Measurements from ENCODE around the gene MAP3K5.

The MAP3K5 gene

GRCh38 chr6:136651982-136652381, 140.3 kb downstream of the MAP3K5 start:
- no peak overlapping the region for H3K4me3 ChIP-seq (ENCODE audit: low read length)
- no peak for DNase-seq (ENCODE audit: low read depth)
- no peak for TF ChIP-seq CTCF (IDR thresholded peaks at IDR 0.05; ENCODE audit: insufficient read depth, low read depth, low read length, missing control alignments)

- no peak for TF ChIP-seq CTCF (IDR thresholded peaks at IDR 0.05; ENCODE audit: insufficient read depth, low read depth, low read length, missing control alignments)
- DNase-seq (ENCODE audit: low read depth): no peak
- H3K4me3 ChIP-seq (ENCODE audit: low read length): no peak overlapping the region
Measured at GRCh38 chr6:136647363-136647852, 144.9 kb downstream of the MAP3K5 start.

GRCh38 chr6:136646377-136646776, 145.9 kb downstream of the MAP3K5 start:
- no peak for DNase-seq (ENCODE audit: low read depth)
- TF ChIP-seq CTCF (IDR thresholded peaks at IDR 0.05; ENCODE audit: insufficient read depth, low read depth, low read length, missing control alignments): no peak
- H3K4me3 ChIP-seq (ENCODE audit: low read length): no peak overlapping the region

GRCh38 chr6:136644597-136644952, 147.7 kb downstream of the MAP3K5 start:
- TF ChIP-seq CTCF (IDR thresholded peaks at IDR 0.05; ENCODE audit: insufficient read depth, low read depth, low read length, missing control alignments): no peak
- no peak for DNase-seq (ENCODE audit: low read depth)
- H3K4me3 ChIP-seq (ENCODE audit: low read length): no peak overlapping the region

GRCh38 chr6:136643850-136644596, 148.3 kb downstream of the MAP3K5 start:
- no peak overlapping the region for H3K4me3 ChIP-seq (ENCODE audit: low read length)
- TF ChIP-seq CTCF (IDR thresholded peaks at IDR 0.05; ENCODE audit: insufficient read depth, low read depth, low read length, missing control alignments): peak; percentile 98
- DNase-seq (ENCODE audit: low read depth): peak; percentile 92

GRCh38 chr6:136641873-136642465, 150.3 kb downstream of the MAP3K5 start:
- TF ChIP-seq CTCF (IDR thresholded peaks at IDR 0.05; ENCODE audit: insufficient read depth, low read depth, low read length, missing control alignments): no peak
- no peak for DNase-seq (ENCODE audit: low read depth)
- no peak overlapping the region for H3K4me3 ChIP-seq (ENCODE audit: low read length)
